GM18502 (cell line): Measurements from ENCODE around the gene ANO9.
"Not testable (repeated sequence)": the region's sequence is repeated elsewhere in the genome, so short reads cannot be mapped to it uniquely, and the experiment has no call there.

ENCODE experiments used
- ATAC-seq: cut with Tn5 transposase; IDR thresholded peaks from one replicate; pipeline ENCODE4 v1.9.1; 2021; ENCODE audit warnings: mild to moderate bottlenecking; ENCODE audit not compliant: unreplicated experiment, poor library complexity

ANO9 gene

DNA sequence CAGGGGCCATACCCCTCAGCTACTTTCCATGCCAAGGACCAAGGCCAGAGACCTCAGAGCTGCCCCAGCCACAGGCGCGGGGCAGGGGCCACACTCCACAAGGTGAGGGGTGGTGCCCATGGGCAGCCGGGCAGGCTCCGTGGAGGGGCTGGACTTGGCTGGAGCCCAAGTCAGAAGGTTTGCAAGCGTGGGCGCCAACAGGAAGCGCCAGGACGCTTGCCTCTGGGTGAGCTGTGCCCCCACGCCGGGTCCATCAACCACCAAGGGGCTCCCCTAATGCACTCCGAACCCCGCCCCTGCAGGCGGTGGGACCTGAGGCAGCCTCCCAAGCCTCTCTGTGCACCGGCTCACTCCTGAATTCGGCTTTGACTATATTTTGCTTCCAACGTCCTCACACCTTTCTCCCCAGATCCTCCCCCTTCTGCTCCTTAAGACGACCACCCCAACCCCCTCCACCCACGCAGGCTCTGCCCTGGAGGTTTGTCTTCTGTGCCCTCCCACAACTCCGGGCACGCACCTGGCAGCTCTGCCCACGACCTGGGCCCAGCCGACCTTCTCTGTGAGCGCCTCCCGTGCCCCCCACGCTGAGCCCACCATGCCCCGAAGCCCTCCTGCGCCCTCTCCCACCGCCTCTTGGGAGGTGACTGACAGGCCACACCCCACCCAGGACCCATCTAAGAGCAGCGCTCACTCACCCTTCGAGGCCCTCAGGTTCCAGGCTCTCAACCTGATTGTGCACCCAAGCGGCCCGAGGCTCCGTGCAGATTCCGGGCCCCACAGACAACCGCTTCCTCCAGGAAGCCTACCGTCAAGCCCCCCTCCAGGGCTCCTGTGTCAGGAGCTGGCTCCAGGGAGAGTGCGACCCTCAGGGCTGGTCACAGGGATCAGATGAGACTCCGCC is 50.4 kb downstream of the ANO9 start:
- no peak for ATAC-seq

DNA sequence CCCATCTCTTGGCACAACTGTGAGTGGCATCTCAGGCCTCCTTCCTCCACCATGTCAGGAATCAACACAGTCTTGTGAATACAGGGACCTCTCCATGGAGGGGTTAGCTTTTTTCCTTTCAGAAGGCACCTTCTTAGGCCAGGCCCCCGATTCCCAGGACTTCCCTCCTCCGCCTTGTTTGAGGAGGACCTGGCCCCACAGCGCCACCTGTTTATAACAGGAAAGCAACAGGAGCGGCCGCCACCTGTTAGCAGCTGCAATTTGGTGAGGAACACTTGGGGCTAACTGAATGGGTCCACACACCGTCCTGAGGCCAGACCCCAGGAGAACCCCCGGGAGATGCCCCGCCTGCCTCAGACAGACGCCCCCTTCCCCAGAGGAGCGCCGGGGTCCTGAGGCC is 51.6 kb downstream of the ANO9 start:
- ATAC-seq, result no peak

DNA sequence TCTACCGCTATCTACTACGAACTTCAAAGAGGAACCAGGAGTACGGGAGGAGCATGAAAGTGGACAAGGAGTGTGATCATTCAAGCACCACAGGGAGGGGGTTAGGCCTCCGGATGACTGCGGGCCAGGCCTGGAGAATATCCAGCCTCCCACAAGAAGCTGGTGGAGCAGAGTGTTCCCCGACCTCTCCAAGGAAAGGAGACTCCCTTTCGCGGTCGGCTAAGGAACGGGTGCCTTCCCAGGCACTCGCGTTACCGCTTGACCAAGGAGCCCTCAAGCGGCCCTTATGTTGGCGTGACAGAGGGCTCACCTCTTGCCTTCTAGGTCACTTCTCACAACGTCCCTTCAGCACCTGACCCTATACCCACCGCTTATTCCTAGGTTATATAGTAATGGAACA is 52.4 kb downstream of the ANO9 start:
- not testable (repeated sequence) for ATAC-seq

DNA sequence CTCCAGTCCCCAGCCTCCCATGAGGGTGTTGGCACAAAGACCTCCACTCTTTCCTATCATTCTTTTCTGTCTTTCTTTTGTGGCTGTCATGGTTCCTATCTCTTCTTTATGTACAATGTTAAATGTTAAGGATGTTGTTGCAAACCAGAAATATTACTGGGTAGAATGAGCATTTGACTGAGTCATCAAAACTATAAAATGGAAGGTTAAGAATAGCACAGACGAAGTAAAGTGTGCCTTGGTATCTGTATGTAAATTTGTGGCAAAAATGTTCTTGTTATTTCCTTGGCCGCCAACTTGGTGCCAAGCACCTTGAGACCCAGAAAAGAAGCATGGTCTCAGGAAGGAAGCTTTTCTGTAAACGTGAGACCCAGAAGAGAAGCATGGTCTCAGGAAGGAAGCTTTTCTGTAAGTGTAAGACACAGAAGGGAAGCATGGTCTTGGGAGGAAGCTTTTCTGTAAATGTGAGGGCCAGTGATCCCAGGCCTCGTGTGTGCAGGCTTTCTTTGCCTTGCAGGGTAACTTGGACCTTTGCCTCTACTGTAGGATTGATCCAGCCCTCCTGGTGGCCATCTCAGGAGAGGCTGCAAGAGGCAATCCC is 54.5 kb downstream of the ANO9 start:
- no peak for ATAC-seq

DNA sequence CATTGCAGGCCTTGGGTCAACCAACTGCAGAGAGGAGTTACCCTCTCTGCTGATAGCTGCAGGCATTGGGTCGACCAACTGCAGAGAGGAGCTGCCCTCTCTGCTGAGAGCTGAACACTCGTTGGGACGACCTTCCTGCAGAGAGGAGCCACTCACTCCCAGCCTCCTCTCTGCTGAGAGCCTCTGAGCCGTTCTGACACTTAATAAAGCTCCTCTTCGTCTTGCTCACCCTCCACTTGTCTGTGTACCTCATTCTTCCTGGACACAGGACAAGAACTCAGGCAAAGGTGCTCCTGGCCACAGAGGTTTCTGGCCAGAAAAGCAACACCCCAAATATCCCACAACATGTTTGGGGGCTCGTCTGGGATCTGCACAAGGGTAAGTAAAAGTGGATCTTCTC is 55.3 kb downstream of the ANO9 start:
- no peak for ATAC-seq

DNA sequence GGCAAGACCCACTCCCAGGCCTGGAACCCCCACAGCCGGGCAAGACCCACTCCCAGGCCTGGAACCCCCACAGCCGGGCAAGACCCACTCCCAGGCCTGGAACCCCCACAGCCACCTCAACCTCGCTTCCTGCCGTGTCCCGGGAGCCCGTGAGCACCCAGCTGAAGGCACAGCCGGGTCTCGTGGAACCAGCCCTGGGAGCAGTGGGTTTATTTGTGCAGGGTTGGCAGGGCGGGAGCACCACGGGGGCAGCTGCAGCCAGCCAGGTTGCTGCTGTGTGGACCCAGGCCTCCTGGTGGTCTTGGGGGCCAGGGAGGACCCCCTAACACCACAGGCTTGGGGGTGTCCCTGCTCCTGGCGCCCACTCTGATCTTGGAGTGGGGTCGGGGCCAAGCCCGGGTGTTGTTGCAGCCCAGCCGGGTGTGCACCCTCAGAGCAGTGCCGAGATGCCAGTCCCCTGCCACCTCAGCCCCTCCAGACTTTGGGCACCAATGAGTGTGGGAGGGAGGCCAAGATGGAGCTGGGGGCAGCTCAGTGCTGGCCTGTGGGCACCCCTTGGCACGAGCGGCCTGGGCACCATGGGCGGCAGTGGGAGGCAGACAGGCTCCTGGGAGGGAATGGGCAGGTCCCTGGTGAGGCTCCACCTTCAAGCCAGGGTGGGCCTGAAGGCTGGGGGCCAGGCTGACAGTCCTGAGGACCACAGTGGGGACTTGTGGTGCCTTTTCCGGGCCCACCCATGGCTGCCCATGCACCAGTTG is 56.0 kb downstream of the ANO9 start:
- ATAC-seq, result no peak

DNA sequence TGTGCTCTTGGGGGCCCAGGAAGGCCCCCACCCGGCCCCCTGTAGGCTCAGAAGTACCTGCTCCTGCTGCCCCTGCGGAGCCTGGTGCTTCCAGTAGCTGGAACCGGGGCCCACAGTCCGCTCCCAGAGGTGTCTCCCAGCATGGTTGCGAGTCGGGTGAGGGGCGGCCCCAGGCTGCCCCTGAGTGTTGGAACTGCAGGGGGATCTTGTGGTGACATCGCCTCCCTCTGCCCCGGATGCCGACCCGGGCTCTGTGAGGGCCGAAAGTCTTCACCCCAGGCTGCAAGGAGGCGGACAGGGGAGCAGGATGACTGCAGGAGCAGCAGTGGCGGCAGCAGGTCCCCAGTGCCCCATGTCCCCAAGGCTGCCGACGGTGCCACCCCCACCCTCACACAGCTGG is 57.3 kb downstream of the ANO9 start:
- no peak for ATAC-seq

DNA sequence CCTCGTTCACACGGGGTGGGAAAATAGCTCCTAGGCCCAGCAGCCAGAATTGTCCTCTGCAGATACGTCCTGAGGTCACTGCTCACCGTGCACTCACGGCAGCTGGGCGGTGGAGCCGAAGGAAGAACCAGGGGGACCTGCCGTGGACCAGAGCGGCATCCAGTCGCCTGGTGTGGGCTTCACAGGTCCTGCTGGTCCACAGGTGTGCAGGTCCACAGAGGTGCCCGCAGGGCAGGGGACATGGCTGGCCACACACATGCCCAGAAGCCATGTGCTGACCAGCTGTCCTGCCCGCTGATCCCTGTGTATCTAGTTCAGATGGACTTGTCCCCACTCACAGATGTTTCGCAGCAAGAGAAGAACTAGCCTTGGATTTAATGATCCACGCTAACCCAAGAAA is 58.4 kb downstream of the ANO9 start:
- ATAC-seq, result no peak

DNA sequence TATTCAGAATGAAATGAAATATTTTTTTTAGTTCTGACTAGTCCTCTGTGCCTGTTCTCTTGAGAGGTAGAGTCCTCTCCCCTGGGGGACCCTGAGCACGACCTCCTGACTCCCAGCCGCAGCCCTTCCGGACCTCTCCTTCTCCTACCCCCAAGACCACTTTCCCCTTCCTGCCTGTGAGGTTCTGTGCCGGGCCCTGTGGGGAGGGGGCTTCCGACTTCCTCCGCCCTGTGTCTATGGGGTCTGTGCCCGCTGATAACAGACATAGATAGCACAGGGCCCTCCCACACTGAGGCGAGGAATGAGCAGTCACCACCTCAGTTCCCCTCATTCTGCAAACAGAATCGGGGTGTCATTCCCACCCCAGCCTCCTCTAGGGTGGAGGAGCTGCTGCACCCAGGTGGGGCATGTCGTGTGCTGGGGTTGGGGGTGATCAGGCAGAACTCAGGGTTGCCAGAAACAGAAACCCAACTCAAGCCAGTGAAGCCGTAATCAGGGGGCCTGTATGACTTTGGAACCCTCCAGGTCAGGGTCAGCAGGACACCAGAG is 59.7 kb downstream of the ANO9 start:
- no peak for ATAC-seq

DNA sequence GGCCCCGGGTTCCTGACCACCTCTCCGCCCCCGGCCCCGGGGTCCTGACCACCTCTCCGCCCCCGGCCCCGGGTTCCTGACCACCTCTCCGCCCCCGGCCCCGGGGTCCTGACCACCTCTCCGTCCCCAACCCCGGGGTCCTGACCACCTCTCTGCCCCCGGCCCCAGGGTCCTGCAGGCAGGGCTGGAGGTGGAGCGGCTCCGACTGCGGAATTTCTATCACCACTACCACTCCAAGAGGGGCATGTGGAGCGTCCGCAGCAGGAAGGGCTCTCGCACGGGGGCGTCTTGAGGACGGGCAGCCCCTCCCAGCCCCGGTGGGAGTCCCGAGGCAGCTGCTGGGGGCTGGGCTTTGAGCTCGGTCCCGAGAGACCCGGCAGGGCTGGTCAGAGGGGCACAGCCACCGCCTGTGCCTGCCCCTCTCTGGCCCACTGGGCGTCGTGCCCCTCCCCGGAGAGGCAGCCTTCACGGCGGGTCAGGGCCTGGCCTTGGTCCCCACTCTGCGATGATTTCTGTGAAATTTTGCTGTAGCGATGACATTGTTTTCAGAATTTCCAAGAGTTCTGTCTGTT is 60.2 kb downstream of the ANO9 start:
- no peak for ATAC-seq

DNA sequence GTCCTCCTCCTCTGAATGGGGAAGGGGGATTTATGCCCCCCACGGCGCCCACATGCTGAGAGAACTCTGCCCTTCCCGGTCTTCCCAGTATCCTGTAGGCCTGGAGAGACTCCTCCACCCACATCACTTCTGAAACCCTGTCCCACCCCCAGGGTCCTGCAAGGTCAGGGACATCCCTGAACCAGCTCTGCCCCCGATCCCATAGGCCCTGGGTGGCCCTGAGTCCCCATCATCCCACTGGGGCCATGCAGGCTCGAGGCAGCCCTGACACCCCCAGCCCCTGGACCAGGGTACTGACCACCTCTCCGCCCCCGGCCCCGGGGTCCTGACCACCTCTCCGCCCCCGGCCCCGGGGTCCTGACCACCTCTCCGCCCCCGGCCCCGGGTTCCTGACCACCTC is 60.8 kb downstream of the ANO9 start:
- ATAC-seq, result no peak

DNA sequence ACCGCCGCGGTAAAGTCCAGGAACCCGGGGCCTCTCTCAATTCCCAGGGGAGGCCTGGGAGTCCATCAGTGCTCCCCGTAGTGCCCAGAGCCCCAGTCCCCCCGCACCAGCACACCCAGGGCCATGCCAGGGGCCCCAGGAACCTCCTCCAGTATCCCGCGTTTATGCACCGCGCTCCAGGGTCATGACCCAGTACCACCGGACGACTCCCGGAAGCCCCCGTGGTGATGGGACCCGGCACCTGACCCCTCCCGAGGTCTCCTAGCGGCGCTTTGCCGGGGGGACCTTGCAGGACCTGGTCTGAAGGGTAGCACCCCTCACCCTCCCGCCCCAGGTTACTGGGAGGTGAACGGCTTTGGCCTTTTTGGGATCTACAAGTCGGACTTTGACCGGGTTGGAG is 61.3 kb downstream of the ANO9 start:
- ATAC-seq, result no peak

DNA sequence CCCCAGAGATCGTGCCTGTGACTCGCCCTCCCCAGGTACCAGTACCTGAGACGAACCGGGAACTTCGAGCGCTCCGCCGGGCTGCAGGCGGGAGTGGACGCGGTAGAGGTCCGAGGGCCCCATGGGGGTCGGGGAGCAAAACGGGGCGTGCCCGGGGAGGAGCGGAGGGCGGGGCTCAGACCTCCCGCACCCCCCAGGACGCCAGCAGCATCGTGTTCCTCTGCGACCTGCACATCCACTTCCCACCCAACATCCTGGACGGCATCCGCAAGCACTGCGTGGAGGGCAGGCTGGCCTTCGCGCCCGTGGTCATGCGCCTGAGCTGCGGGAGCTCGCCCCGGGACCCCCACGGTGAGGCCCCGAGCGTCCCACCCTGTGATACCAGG is 61.7 kb downstream of the ANO9 start:
- no peak for ATAC-seq

DNA sequence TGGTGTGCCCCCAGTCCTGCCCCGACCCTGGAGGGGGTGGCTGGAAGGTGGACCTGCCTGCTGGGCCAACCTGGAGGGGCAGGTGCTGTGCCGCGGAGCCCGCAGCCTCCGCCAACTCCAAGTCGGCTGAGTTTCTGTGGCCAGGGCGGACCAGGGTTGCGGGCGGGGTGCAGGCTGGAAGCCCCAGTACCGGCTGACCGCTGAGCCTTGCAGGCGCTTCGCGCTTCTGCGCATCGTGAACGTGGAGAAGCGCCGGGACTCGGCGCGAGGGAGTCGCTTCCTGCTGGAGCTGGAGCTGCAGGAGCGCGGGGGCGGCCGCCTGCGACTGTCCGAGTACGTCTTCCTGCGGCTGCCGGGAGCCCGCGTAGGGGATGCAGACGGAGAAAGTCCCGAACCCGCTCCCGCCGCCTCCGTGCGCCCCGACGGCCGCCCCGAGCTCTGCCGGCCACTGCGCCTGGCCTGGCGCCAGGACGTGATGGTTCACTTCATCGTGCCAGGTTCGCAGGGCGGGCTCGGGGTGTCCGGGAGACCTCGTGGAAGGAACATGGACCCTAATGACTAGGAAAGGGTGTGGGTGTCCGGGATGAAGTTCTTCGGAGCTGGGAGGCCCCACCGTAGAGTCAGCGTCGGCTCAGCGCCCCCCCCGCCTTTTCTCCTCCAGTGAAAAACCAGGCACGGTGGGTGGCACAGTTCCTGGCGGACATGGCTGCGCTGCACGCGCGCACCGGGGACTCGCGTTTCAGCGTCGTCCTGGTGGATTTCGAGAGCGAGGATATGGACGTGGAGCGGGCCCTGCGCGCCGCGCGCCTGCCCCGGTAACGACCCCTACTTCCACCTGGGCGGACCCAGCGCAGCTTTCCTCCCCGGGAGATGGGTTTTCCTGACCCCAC is 62.4 kb downstream of the ANO9 start:
- no peak for ATAC-seq

DNA sequence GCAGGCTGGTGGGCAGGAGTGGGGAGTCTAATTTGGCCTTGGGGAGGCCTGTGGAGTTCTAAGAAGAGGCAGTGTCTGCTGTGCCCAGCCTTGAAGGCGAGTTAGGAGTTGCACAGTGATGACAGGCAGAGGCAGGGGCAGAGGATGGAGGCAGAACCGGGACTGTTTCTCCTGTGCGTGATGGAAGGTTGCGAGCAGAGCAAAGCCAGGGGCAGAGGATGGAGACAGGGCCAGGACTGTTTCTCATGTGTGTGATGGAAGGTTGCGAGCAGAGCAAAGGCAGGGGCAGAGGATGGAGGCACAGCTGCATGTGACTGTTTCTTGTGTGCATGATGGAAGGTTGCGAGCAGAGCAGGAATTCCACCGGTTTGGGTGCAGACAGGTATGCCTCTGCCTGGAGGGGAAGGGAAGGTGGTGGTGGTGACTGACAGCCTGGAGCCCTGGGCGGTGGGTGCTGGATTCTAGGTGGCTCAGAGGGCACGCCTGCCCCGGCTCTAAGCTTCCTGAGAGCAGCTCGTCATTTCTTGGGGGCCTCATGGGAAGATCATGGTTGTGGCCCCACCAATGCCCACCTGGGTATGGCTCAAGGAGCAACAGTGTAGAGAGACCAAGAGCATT is 63.8 kb downstream of the ANO9 start:
- ATAC-seq, result no peak

DNA sequence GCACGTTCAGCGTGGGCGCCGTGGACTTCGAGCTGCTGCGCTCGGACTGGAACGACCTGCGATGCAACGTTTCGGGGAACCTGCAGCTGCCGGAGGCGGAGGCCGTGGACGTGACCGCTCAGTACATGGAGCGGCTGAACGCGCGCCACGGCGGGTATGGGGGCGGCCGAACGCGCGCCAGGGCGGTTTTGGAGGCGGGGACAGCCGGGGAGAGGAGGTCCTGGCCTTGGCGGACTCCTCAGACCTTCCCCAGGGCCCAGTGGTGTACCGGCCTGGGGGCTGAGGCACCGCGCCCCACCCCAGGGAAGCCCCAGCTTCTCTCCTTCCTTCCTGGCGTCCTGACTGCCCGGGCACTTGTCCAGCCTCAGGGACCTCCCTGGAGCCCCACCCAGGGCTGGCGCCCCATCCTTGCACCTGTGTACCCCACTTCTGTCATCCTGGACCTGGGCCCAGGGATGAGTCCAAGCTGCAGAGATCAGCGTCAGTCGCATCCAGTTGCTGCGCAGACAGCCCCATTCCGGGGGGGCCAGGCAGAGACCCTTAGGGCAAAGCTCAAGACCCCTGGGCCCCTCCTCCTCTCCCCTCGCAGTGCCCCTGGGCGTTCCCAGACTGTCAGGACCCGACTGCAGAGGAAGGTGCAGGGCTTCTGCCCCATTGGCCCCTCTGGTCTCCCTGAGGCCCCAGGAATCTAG is 64.5 kb downstream of the ANO9 start:
- ATAC-seq, result no peak

DNA sequence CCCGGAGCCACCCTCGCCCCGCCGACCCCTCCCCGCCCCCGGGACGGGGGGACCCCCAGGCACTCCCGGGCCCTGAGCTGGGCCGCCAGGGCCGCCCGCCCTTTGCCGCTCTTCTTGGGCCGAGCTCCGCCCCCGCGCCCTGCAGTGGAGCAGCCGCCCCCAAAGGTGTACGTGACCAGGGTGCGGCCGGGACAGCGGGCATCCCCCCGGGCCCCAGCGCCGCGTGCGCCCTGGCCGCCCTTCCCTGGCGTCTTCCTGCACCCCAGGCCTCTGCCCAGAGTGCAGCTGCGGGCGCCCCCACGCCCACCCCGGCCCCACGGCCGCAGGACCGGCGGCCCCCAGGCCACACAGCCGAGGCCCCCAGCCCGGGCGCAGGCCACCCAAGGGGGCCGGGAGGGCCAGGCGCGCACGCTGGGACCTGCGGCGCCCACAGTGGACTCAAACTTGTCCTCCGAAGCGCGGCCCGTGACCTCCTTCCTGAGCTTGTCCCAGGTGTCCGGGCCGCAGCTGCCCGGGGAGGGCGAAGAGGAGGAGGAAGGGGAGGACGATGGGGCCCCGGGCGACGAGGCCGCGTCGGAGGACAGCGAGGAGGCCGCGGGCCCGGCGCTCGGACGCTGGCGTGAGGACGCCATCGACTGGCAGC is 65.2 kb downstream of the ANO9 start:
- no peak for ATAC-seq
